DOHH2 (cell line): ENCODE data around the gene MRPL43.

Source experiments
- CTCF ChIP-seq: fragments of 200-600 bp; sonication (generic); IDR thresholded peaks from one replicate; pipeline ENCODE4 v1.5.1; 2014; ENCODE audit warnings: antibody characterized with exemption, mild to moderate bottlenecking, low read depth, low read length; ENCODE audit not compliant: poor library complexity, severe bottlenecking
- EZH2phosphoT487 ChIP-seq: fragments of 200-600 bp; sonication (generic); IDR thresholded peaks from 2 replicates; pipeline ENCODE4 v1.6.1; 2017; ENCODE audit warnings: borderline replicate concordance, mild to moderate bottlenecking, antibody characterized with exemption, low read length, moderate library complexity, mixed read lengths

GRCh38 chr10:101018118-101018599, 30.9 kb upstream of the MRPL43 start:
- TF ChIP-seq CTCF (no peak), EZH2phosphoT487 (no peak)
